Nephron progenitor cell (in vitro differentiated cells): Measurements from ENCODE around the gene TBATA.

Source experiments
- DNase-seq: peaks from one replicate; pipeline ENCODE4 v3.0.0; 2021
- H3K27ac Mint-ChIP-seq: 2 replicates; pipeline ENCODE4 v1.8.0; 2021; ENCODE audit warnings: mild to moderate bottlenecking, moderate library complexity, mixed read lengths
- H3K27me3 Mint-ChIP-seq: 2 replicates; pipeline ENCODE4 v1.8.0; 2021; ENCODE audit warnings: mild to moderate bottlenecking, low read depth, mixed read lengths; ENCODE audit not compliant: poor library complexity
- H3K36me3 Mint-ChIP-seq: 2 replicates; pipeline ENCODE4 v1.8.0; 2021; ENCODE audit warnings: low read depth, mixed read lengths
- H3K4me1 Mint-ChIP-seq: 2 replicates; pipeline ENCODE4 v1.8.0; 2021; ENCODE audit warnings: mixed read lengths
- H3K4me3 Mint-ChIP-seq: 2 replicates; pipeline ENCODE4 v1.8.0; 2021; ENCODE audit warnings: mild to moderate bottlenecking, moderate library complexity, mixed read lengths
- H3K9me3 Mint-ChIP-seq: 2 replicates; pipeline ENCODE4 v1.8.0; 2021; ENCODE audit warnings: mild to moderate bottlenecking, moderate library complexity, mixed read lengths
- CTCF ChIP-seq: fragments of 200-600 bp; sonication (generic); IDR thresholded peaks from 2 replicates; pipeline ENCODE4 v1.5.0; 2021; ENCODE audit warnings: antibody characterized with exemption

Gene TBATA

GRCh38 chr10:70812814-70813213 lies 27.6 kb upstream of the TBATA start:
- no peak for DNase-seq
- peaks cover 14% of the 10 kb centered on the region for H3K27me3 Mint-ChIP-seq
- no peaks in the 10 kb centered on the region for H3K9me3 Mint-ChIP-seq
- peaks cover 43% of the 10 kb centered on the region for H3K4me1 Mint-ChIP-seq
- peaks cover 4% of the 10 kb centered on the region for H3K36me3 Mint-ChIP-seq
- peak overlapping the region; percentile 56 for H3K27ac Mint-ChIP-seq
- TF ChIP-seq CTCF = no peak
- H3K4me3 Mint-ChIP-seq = no peak overlapping the region

- Mint-ChIP-seq H3K27ac (no peak overlapping the region), H3K4me1 (peaks cover 34% of the 10 kb centered on the region), H3K9me3 (no peaks in the 10 kb centered on the region), H3K36me3 (no peaks in the 10 kb centered on the region), H3K27me3 (peaks cover 17% of the 10 kb centered on the region), H3K4me3 (no peak overlapping the region)
- TF ChIP-seq CTCF = no peak
- no peak for DNase-seq
Measured at GRCh38 chr10:70811881-70812280, 26.7 kb upstream of the TBATA start.

- DNase-seq = no peak
- H3K4me1 Mint-ChIP-seq = peaks cover 27% of the 10 kb centered on the region
- H3K27ac Mint-ChIP-seq = no peak overlapping the region
- H3K9me3 Mint-ChIP-seq = no peaks in the 10 kb centered on the region
- peaks cover 18% of the 10 kb centered on the region for H3K27me3 Mint-ChIP-seq
- no peak for TF ChIP-seq CTCF
- H3K36me3 Mint-ChIP-seq = no peaks in the 10 kb centered on the region
- H3K4me3 Mint-ChIP-seq = no peak overlapping the region
Measured at GRCh38 chr10:70810967-70811366, 25.8 kb upstream of the TBATA start.

- no peak overlapping the region for H3K27ac Mint-ChIP-seq
- H3K4me3 Mint-ChIP-seq = no peak overlapping the region
- peaks cover 18% of the 10 kb centered on the region for H3K27me3 Mint-ChIP-seq
- no peak for TF ChIP-seq CTCF
- H3K36me3 Mint-ChIP-seq = no peaks in the 10 kb centered on the region
- no peak for DNase-seq
- no peaks in the 10 kb centered on the region for H3K9me3 Mint-ChIP-seq
- H3K4me1 Mint-ChIP-seq = peaks cover 27% of the 10 kb centered on the region
Measured at GRCh38 chr10:70809726-70810125, 24.5 kb upstream of the TBATA start.

GRCh38 chr10:70809011-70809611 lies 23.9 kb upstream of the TBATA start:
- peaks cover 22% of the 10 kb centered on the region for H3K4me1 Mint-ChIP-seq
- no peak for DNase-seq
- no peaks in the 10 kb centered on the region for H3K36me3 Mint-ChIP-seq
- no peak overlapping the region for H3K4me3 Mint-ChIP-seq
- H3K27ac Mint-ChIP-seq = no peak overlapping the region
- peaks cover 15% of the 10 kb centered on the region for H3K27me3 Mint-ChIP-seq
- H3K9me3 Mint-ChIP-seq = no peaks in the 10 kb centered on the region
- no peak for TF ChIP-seq CTCF

- Mint-ChIP-seq H3K9me3 (peaks cover 5% of the 10 kb centered on the region), H3K4me1 (peaks cover 7% of the 10 kb centered on the region), H3K4me3 (no peak overlapping the region), H3K36me3 (no peaks in the 10 kb centered on the region), H3K27ac (no peak overlapping the region), H3K27me3 (peaks cover 7% of the 10 kb centered on the region)
- no peak for TF ChIP-seq CTCF
- no peak for DNase-seq
Measured at GRCh38 chr10:70807556-70807955, 22.4 kb upstream of the TBATA start.
